ENCODE measurements around the gene CNR2.
"Not testable (repeated sequence)": the region's sequence is repeated elsewhere in the genome, so short reads cannot be mapped to it uniquely, and the experiment has no call there.

CNR2 gene

GRCh38 chr1:23910144-23910543 lies 3.0 kb downstream of the CNR2 start:
- Histone ChIP-seq H3K27ac (ENCODE audit: low read depth, low read length) (no peak overlapping the region), H3K27me3 (ENCODE audit: control insufficient read depth, insufficient read depth, low read length) (no peaks in the 10 kb centered on the region), H3K4me3 (ENCODE audit: low read length) (no peak overlapping the region), H3K36me3 (ENCODE audit: control insufficient read depth, insufficient read depth, low read length) (no peaks in the 10 kb centered on the region), H3K4me1 (ENCODE audit: control insufficient read depth, insufficient read depth, low read length) (no peaks in the 10 kb centered on the region), H3K9ac (ENCODE audit: low read length) (no peak overlapping the region)

GRCh38 chr1:23909412-23909811 lies 3.8 kb downstream of the CNR2 start:
- H3K36me3 ChIP-seq (ENCODE audit: control insufficient read depth, insufficient read depth, low read length): no peaks in the 10 kb centered on the region
- no peak overlapping the region for H3K4me3 ChIP-seq (ENCODE audit: low read length)
- H3K27ac ChIP-seq (ENCODE audit: low read depth, low read length): no peak overlapping the region
- no peak overlapping the region for H3K9ac ChIP-seq (ENCODE audit: low read length)
- H3K27me3 ChIP-seq (ENCODE audit: control insufficient read depth, insufficient read depth, low read length): peaks cover 6% of the 10 kb centered on the region
- no peaks in the 10 kb centered on the region for H3K4me1 ChIP-seq (ENCODE audit: control insufficient read depth, insufficient read depth, low read length)

DNA sequence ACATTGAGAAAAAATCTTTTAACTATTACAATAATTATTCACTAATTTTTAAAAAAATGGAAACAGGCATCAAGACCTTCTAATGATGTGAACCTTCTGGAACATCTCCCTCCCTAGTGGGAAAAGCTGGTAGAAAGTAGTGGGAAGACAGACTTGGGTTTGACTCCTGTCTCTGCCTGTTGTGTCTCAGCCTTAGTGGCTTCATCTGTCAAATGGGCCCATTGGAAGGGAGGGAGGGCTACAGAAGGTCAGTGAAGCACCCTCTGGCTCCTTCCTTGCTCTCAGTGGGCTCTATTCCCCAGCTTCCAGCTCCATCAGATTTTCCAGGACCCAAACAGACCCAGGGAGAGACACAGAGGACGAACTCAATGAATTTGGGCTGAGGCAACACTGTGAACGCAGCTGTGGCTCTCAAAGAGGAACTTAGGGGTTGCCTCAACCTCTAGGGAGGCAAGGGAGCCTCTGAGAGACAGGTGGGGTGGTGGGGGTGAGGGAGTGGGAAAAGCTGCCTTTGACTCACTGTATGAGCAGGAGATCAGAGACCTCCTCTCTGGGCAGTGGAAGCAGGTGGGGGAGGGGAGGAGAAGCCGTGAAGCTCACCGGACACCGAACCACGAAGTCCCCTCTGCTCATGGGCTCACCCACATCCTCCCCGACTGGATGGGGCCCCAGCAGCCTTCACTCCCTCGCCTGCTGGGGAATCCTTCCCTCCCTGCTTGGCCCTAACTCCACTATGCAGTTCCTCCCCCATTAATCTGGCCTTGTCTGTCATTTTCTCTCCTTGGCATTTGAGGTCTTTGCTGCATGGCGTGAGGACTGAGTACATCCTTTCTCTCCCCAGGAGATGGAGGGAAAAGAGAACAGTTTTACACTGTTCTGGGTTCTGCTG lies 4.5 kb downstream of the CNR2 start:
- H3K27ac ChIP-seq (ENCODE audit: low read depth, low read length): no peak overlapping the region
- H3K9ac ChIP-seq (ENCODE audit: low read length): no peak overlapping the region
- peaks cover 6% of the 10 kb centered on the region for H3K27me3 ChIP-seq (ENCODE audit: control insufficient read depth, insufficient read depth, low read length)
- H3K4me3 ChIP-seq (ENCODE audit: low read length): no peak overlapping the region
- no peaks in the 10 kb centered on the region for H3K36me3 ChIP-seq (ENCODE audit: control insufficient read depth, insufficient read depth, low read length)
- H3K4me1 ChIP-seq (ENCODE audit: control insufficient read depth, insufficient read depth, low read length): no peaks in the 10 kb centered on the region

DNA sequence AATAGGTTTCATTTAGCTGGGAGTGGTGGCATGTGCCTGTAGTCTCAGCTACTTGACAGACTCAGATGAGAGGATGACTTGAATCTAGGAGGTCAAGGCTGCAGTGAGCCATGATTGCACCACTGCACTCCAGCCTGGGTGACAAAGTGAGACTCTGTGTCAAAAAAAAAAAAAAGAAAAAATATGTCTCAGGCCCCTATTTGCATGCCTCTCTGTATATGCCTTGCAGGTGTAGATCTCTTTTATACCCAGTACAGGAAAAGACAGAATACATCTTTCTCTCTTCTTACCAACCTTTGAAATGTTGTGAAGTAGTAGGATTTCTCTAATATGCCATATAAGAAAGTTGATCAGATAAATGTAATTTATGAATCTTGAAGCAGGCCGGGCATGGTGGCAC lies 6.4 kb downstream of the CNR2 start:
- Histone ChIP-seq H3K9ac (ENCODE audit: low read length) (no peak overlapping the region), H3K27me3 (ENCODE audit: control insufficient read depth, insufficient read depth, low read length) (peaks cover 6% of the 10 kb centered on the region), H3K27ac (ENCODE audit: low read depth, low read length) (no peak overlapping the region), H3K4me1 (ENCODE audit: control insufficient read depth, insufficient read depth, low read length) (no peaks in the 10 kb centered on the region), H3K4me3 (ENCODE audit: low read length) (no peak overlapping the region), H3K36me3 (ENCODE audit: control insufficient read depth, insufficient read depth, low read length) (no peaks in the 10 kb centered on the region)

DNA sequence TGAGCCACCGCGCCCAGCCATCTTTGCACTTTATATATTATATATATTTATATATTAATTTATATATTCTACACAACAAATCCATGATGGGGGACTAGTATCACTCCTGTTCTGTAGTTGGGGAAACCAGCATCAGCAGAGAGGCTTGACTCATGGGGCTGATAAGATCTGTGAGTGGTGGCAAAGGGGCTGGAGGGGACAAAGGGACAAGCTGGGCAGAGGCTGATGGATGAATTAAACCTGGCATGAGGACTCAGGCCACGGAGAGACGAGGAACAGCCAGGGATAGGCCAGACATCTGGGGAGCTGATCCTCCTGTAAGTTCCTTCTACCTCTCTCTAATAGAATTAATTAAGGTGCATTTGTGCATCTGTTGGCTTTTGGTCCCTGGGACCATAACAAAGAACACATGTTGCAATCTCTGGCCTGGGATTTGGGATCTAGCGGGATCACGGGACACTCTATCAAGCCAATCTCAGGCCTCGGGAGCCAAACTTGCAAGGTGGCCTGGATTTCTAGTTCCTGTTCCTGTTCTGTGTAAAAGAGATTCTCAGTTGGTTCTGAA lies 7.6 kb downstream of the CNR2 start:
- Histone ChIP-seq H3K27me3 (ENCODE audit: control insufficient read depth, insufficient read depth, low read length) (peaks cover 6% of the 10 kb centered on the region), H3K27ac (ENCODE audit: low read depth, low read length) (no peak overlapping the region), H3K9ac (ENCODE audit: low read length) (no peak overlapping the region), H3K4me3 (ENCODE audit: low read length) (no peak overlapping the region), H3K36me3 (ENCODE audit: control insufficient read depth, insufficient read depth, low read length) (no peaks in the 10 kb centered on the region), H3K4me1 (ENCODE audit: control insufficient read depth, insufficient read depth, low read length) (no peaks in the 10 kb centered on the region)

- Histone ChIP-seq H3K36me3 (ENCODE audit: control insufficient read depth, insufficient read depth, low read length) (no peaks in the 10 kb centered on the region), H3K9ac (ENCODE audit: low read length) (no peak overlapping the region), H3K4me1 (ENCODE audit: control insufficient read depth, insufficient read depth, low read length) (no peaks in the 10 kb centered on the region), H3K27me3 (ENCODE audit: control insufficient read depth, insufficient read depth, low read length) (peaks cover 6% of the 10 kb centered on the region), H3K27ac (ENCODE audit: low read depth, low read length) (no peak overlapping the region), H3K4me3 (ENCODE audit: low read length) (no peak overlapping the region)
These were observed 8.3 kb downstream of the CNR2 start for GRCh38 chr1:23904748-23905357.

- peaks cover 6% of the 10 kb centered on the region for H3K27me3 ChIP-seq (ENCODE audit: control insufficient read depth, insufficient read depth, low read length)
- no peak overlapping the region for H3K4me3 ChIP-seq (ENCODE audit: low read length)
- H3K9ac ChIP-seq (ENCODE audit: low read length): no peak overlapping the region
- H3K27ac ChIP-seq (ENCODE audit: low read depth, low read length): no peak overlapping the region
- no peaks in the 10 kb centered on the region for H3K36me3 ChIP-seq (ENCODE audit: control insufficient read depth, insufficient read depth, low read length)
- H3K4me1 ChIP-seq (ENCODE audit: control insufficient read depth, insufficient read depth, low read length): no peaks in the 10 kb centered on the region
These were observed 9.4 kb downstream of the CNR2 start for GRCh38 chr1:23903754-23904153.

- Histone ChIP-seq H3K4me3 (ENCODE audit: low read length) (peak overlapping the region; percentile 35), H3K27me3 (ENCODE audit: control insufficient read depth, insufficient read depth, low read length) (peaks cover 6% of the 10 kb centered on the region), H3K36me3 (ENCODE audit: control insufficient read depth, insufficient read depth, low read length) (no peaks in the 10 kb centered on the region), H3K4me1 (ENCODE audit: control insufficient read depth, insufficient read depth, low read length) (no peaks in the 10 kb centered on the region), H3K9ac (ENCODE audit: low read length) (no peak overlapping the region), H3K27ac (ENCODE audit: low read depth, low read length) (no peak overlapping the region)
These were observed 10.6 kb downstream of the CNR2 start for GRCh38 chr1:23902321-23903278.

- not testable (repeated sequence) for H3K36me3 ChIP-seq (ENCODE audit: control insufficient read depth, insufficient read depth, low read length); H3K9ac ChIP-seq (ENCODE audit: low read length); H3K4me3 ChIP-seq (ENCODE audit: low read length); H3K4me1 ChIP-seq (ENCODE audit: control insufficient read depth, insufficient read depth, low read length); H3K27ac ChIP-seq (ENCODE audit: low read depth, low read length); H3K27me3 ChIP-seq (ENCODE audit: control insufficient read depth, insufficient read depth, low read length)
These were observed 13.1 kb downstream of the CNR2 start for GRCh38 chr1:23900017-23900416.

DNA sequence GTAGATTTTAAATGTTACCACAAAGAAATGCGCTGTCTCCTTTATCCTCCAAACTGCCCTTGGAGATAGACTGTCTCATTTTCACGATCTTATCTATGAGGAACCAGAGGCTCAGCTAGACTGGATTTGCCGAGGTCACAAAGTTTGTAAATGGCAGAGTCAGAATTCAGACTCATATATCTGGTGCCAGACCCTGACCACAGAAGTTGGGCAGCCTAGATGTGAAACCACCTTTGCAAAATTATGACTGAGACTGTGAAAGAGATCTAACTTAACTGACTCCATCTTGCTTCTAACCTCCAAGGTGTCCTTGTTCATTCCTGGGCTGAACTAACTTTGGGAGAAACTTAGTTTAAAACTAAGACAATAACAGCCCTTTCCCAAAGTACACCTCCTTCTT lies 14.1 kb downstream of the CNR2 start:
- Histone ChIP-seq H3K4me1 (ENCODE audit: control insufficient read depth, insufficient read depth, low read length) (no peaks in the 10 kb centered on the region), H3K9ac (ENCODE audit: low read length) (no peak overlapping the region), H3K27me3 (ENCODE audit: control insufficient read depth, insufficient read depth, low read length) (no peaks in the 10 kb centered on the region), H3K36me3 (ENCODE audit: control insufficient read depth, insufficient read depth, low read length) (no peaks in the 10 kb centered on the region), H3K4me3 (ENCODE audit: low read length) (no peak overlapping the region), H3K27ac (ENCODE audit: low read depth, low read length) (no peak overlapping the region)

DNA sequence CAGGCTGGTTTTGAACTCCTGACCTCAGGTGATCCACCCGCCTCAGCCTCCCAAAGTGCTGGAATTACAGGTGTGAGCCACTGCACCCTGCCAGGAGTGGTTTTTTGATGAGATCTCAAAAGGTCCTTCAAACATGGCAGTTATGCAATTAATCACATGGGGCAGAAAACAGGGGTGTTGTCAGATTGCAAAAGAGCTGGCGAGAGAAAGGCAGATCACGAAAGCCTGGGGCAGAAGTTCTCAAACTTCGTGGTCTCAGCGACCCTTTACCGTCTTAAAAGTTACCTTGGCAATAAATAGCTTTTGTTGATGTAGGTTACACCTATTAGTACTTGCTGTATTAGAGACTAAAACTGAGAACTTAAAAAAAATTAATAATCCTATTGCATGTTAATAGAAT lies 16.1 kb downstream of the CNR2 start:
- H3K9ac ChIP-seq (ENCODE audit: low read length): no peak overlapping the region
- H3K4me1 ChIP-seq (ENCODE audit: control insufficient read depth, insufficient read depth, low read length): no peaks in the 10 kb centered on the region
- no peak overlapping the region for H3K27ac ChIP-seq (ENCODE audit: low read depth, low read length)
- H3K36me3 ChIP-seq (ENCODE audit: control insufficient read depth, insufficient read depth, low read length): no peaks in the 10 kb centered on the region
- no peak overlapping the region for H3K4me3 ChIP-seq (ENCODE audit: low read length)
- no peaks in the 10 kb centered on the region for H3K27me3 ChIP-seq (ENCODE audit: control insufficient read depth, insufficient read depth, low read length)

- no peak overlapping the region for H3K9ac ChIP-seq (ENCODE audit: low read length)
- no peak overlapping the region for H3K4me3 ChIP-seq (ENCODE audit: low read length)
- no peaks in the 10 kb centered on the region for H3K36me3 ChIP-seq (ENCODE audit: control insufficient read depth, insufficient read depth, low read length)
- H3K27ac ChIP-seq (ENCODE audit: low read depth, low read length): no peak overlapping the region
- H3K27me3 ChIP-seq (ENCODE audit: control insufficient read depth, insufficient read depth, low read length): no peaks in the 10 kb centered on the region
- no peaks in the 10 kb centered on the region for H3K4me1 ChIP-seq (ENCODE audit: control insufficient read depth, insufficient read depth, low read length)
These were observed 16.7 kb downstream of the CNR2 start for GRCh38 chr1:23896491-23896890.
